ENCODE results near the gene FOXP4. TPM values are rescaled to one million over a fixed set of nuclear protein-coding genes. Genes with fewer than 3 reads are reported as not detected.

The FOXP4 gene
- polyA plus RNA-seq, 2 of the 4 experiments (the other 2 are of a cell fraction), result 2.6 to 14.2 TPM

DNA sequence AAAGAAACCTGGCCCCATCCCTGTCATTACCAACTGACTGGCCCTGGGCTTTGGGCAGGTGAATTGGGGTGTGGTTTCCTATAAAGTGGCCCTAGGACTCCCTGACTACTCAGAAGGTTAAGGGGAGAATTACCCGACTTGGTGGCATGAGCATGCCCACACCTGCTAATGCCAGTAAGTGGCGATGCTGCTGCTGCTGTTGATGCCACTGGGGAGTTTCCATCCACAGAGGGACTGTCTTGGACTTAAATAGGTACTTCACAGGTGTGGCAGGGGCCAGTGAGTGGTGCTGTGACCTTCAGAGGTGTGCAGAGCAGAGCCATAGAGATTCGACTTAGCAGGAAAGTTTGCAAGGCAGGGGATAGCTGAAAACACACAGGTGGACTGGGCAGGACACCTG, 59.5 kb downstream of the FOXP4 start:
- WGBS (ENCODE audit: missing lambda C conversion rate), result 37% methylated on average over 2 of the region's 3 CpGs
- no peak overlapping the region for H3K27ac ChIP-seq
- FAIRE-seq, result no peak
- ChIA-PET POLR2A (no interaction called here), CTCF (interaction anchor here (1.8 to 17.1 kb wide), 4 partner anchors 14 to 237 kb away, joined by 8 to 181 read pairs (median 46); no protein-coding TSS in a partner anchor)
- H3K9me3 ChIP-seq, result no peaks in the 10 kb centered on the region
- TF ChIP-seq JUNB (IDR thresholded peaks at IDR 0.05) (no peak), RAD21 (conservative IDR thresholded peaks at IDR 0.05 in 1 of 2, IDR thresholded peaks at IDR 0.05 in 1 of 2) (no peak), CHD4 (IDR thresholded peaks at IDR 0.05; ENCODE audit: borderline replicate concordance) (no peak), ATOH8 (CRISPR knock-in tag; IDR thresholded peaks at IDR 0.05; ENCODE audit: low read depth) (no peak), EHMT2 (IDR thresholded peaks at IDR 0.05; ENCODE audit: low read depth) (no peak), BHLHE40 (IDR thresholded peaks at IDR 0.05; ENCODE audit: low read depth, low read length) (no peak), NR3C1 (IDR thresholded peaks at IDR 0.05) (no peak), POLR2AphosphoS2 (conservative IDR thresholded peaks at IDR 0.05; ENCODE audit: low read length) (no peak)
- ATAC-seq, result no peak
- H3K4me3 ChIP-seq, result no peak overlapping the region
- peaks cover 4% of the 10 kb centered on the region; the same call in 1 of the 3 replicates for H3K4me1 ChIP-seq
- DNase-seq (ENCODE audit: low read depth in 1 of 2, low spot score in 1 of 2), result no peak
- no peak overlapping the region for H3K4me2 ChIP-seq

DNA sequence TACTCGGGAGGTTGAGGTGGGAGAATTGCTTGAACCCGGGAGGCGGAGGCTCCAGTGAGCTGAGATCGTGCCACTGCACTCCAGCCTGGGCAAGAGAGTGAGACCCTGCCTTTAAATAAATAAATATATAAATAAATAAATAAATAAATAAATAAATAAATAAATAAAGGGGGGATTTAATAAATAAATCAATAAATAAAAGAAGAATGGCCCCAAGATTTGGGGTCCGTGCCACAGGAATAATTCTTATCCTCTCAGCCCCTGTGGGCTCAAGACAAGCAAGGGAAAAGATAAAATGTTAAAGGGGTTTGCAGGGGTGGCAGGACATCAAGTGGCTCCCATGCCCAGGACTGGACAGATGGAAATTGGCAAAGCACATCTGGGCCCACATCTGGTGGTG, 60.9 kb downstream of the FOXP4 start:
- TF ChIP-seq ZC3H11A (IDR thresholded peaks at IDR 0.05), result peak; percentile 53
- no peak for TF ChIP-seq RFX5 (IDR thresholded peaks at IDR 0.05)
- DNase-seq (ENCODE audit: low read depth in 1 of 2, low spot score in 1 of 2) (no peak), FAIRE-seq (no peak), ATAC-seq (no peak)
- Histone ChIP-seq H3K4me3 (no peak overlapping the region), H3K27ac (no peak overlapping the region), H3K9me3 (no peaks in the 10 kb centered on the region), H3K4me2 (no peak overlapping the region), H3K4me1 (peaks cover 4% of the 10 kb centered on the region; the same call in 1 of the 3 replicates)
- WGBS (ENCODE audit: missing lambda C conversion rate), result 76% methylated on average over 5 of the region's 5 CpGs
- ChIA-PET POLR2A (no interaction called here), CTCF (interaction anchor here (1.8 to 9.6 kb wide), 3 partner anchors 15 to 238 kb away, joined by 8 to 73 read pairs (median 18); no protein-coding TSS in a partner anchor)

GRCh38 chr6:41607736-41608135, 61.6 kb downstream of the FOXP4 start:
- CTCF ChIA-PET, result interaction anchor here (0.7 to 9.6 kb wide), 3 partner anchors 9 to 239 kb away, joined by 5 to 73 read pairs (median 18); no protein-coding TSS in a partner anchor
- no peak for DNase-seq (ENCODE audit: low read depth in 1 of 2, low spot score in 1 of 2)
- Histone ChIP-seq H3K9me3 (0 out of 3 replicates have a peak, but pooled peaks cover 3% of the 10 kb centered on the region), H3K4me2 (no peak overlapping the region), H3K4me3 (no peak overlapping the region), H3K27ac (no peak overlapping the region), H3K4me1 (peaks cover 2% of the 10 kb centered on the region; the same call in 1 of the 3 replicates)
- ATAC-seq, result no peak
- FAIRE-seq, result no peak
- 85% methylated on average over 2 of the region's 9 CpGs for WGBS (ENCODE audit: missing lambda C conversion rate)
- POLR2A ChIA-PET, result no interaction called here
- TF ChIP-seq CHD4 (IDR thresholded peaks at IDR 0.05; ENCODE audit: borderline replicate concordance) (no peak), HEYL (CRISPR knock-in tag; IDR thresholded peaks at IDR 0.05) (no peak), PBX3 (IDR thresholded peaks at IDR 0.05) (no peak), ELK1 (IDR thresholded peaks at IDR 0.05; ENCODE audit: low read depth, low read length) (no peak), RARB (CRISPR knock-in tag; IDR thresholded peaks at IDR 0.05) (no peak), SREBF2 (IDR thresholded peaks at IDR 0.05) (no peak), CHD2 (IDR thresholded peaks at IDR 0.05; ENCODE audit: low read length, partially characterized antibody) (no peak), SMC3 (IDR thresholded peaks at IDR 0.05) (no peak), KDM5A (IDR thresholded peaks at IDR 0.05) (no peak), CTCF (IDR thresholded peaks at IDR 0.05) (no peak), MAZ (IDR thresholded peaks at IDR 0.05; ENCODE audit: borderline replicate concordance, low read depth, low read length) (no peak), CBX8 (IDR thresholded peaks at IDR 0.05) (no peak), HES2 (IDR thresholded peaks at IDR 0.05) (no peak), POLR2A (IDR thresholded peaks at IDR 0.05; ENCODE audit: low read length) (no peak)
- TF ChIP-seq, protein P1, sequence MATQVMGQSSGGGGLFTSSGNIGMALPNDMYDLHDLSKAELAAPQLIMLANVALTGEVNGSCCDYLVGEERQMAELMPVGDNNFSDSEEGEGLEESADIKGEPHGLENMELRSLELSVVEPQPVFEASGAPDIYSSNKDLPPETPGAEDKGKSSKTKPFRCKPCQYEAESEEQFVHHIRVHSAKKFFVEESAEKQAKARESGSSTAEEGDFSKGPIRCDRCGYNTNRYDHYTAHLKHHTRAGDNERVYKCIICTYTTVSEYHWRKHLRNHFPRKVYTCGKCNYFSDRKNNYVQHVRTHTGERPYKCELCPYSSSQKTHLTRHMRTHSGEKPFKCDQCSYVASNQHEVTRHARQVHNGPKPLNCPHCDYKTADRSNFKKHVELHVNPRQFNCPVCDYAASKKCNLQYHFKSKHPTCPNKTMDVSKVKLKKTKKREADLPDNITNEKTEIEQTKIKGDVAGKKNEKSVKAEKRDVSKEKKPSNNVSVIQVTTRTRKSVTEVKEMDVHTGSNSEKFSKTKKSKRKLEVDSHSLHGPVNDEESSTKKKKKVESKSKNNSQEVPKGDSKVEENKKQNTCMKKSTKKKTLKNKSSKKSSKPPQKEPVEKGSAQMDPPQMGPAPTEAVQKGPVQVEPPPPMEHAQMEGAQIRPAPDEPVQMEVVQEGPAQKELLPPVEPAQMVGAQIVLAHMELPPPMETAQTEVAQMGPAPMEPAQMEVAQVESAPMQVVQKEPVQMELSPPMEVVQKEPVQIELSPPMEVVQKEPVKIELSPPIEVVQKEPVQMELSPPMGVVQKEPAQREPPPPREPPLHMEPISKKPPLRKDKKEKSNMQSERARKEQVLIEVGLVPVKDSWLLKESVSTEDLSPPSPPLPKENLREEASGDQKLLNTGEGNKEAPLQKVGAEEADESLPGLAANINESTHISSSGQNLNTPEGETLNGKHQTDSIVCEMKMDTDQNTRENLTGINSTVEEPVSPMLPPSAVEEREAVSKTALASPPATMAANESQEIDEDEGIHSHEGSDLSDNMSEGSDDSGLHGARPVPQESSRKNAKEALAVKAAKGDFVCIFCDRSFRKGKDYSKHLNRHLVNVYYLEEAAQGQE (IDR thresholded peaks at IDR 0.05), result no peak

Data from A549 (cell line).